ENCODE measurements around the gene PFKL. TPM values are rescaled to one million over a fixed set of nuclear protein-coding genes. Genes with fewer than 3 reads are reported as not detected.

PFKL gene
- total RNA-seq, 1 experiment from 2014 or later, result 134 TPM

- Mint-ChIP-seq H3K4me3 (no peak overlapping the region), H3K27ac (no peak overlapping the region), H3K9me3 (peaks cover 28% of the 10 kb centered on the region), H3K27me3 (ENCODE audit: low read depth) (peaks cover 31% of the 10 kb centered on the region), H3K36me3 (peaks cover 11% of the 10 kb centered on the region), H3K4me1 (peaks cover 11% of the 10 kb centered on the region)
- CTCF ChIA-PET, result no interaction called here
- DNase-seq (ENCODE audit: low spot score) (no peak), ATAC-seq (no peak)
- TF ChIP-seq TCF7 (CRISPR knock-in tag; IDR thresholded peaks at IDR 0.05; ENCODE audit: low read depth), result no peak
- no peak for TF ChIP-seq PRRX2 (CRISPR knock-in tag; IDR thresholded peaks at IDR 0.05)
- TF ChIP-seq TP53 (CRISPR knock-in tag; IDR thresholded peaks at IDR 0.05), result no peak
- TF ChIP-seq FOXP1 (CRISPR knock-in tag; IDR thresholded peaks at IDR 0.05; ENCODE audit: borderline replicate concordance), result no peak
- TF ChIP-seq AFF4 (CRISPR knock-in tag; IDR thresholded peaks at IDR 0.05; ENCODE audit: borderline replicate concordance), result no peak
- no peak for TF ChIP-seq TEAD4 (CRISPR knock-in tag; IDR thresholded peaks at IDR 0.05)
- TF ChIP-seq ZNF416 (CRISPR knock-in tag; IDR thresholded peaks at IDR 0.05), result no peak
- no peak for TF ChIP-seq ZBTB21 (CRISPR knock-in tag; IDR thresholded peaks at IDR 0.05; ENCODE audit: borderline replicate concordance)
- TF ChIP-seq ZBTB43 (CRISPR knock-in tag; IDR thresholded peaks at IDR 0.05), result no peak
- POLR2A ChIA-PET, result no interaction called here
These were observed 74.9 kb downstream of the PFKL start for GRCh38 chr21:44374601-44375280.

GRCh38 chr21:44375281-44375651 lies 75.4 kb downstream of the PFKL start:
- Mint-ChIP-seq H3K9me3 (peaks cover 28% of the 10 kb centered on the region), H3K36me3 (peaks cover 11% of the 10 kb centered on the region), H3K27me3 (ENCODE audit: low read depth) (peaks cover 26% of the 10 kb centered on the region), H3K27ac (no peak overlapping the region; the same call in 1 of the 2 replicates), H3K4me3 (no peak overlapping the region), H3K4me1 (peaks cover 14% of the 10 kb centered on the region)
- ChIA-PET POLR2A (no interaction called here), CTCF (no interaction called here)
- DNase-seq (ENCODE audit: low spot score) (no peak), ATAC-seq (no peak)
- TF ChIP-seq MLX (CRISPR knock-in tag; IDR thresholded peaks at IDR 0.05), result no peak
- no peak for TF ChIP-seq ESRRA (CRISPR knock-in tag; IDR thresholded peaks at IDR 0.05; ENCODE audit: borderline replicate concordance)
- TF ChIP-seq STAT6 (CRISPR knock-in tag; conservative IDR thresholded peaks at IDR 0.05; ENCODE audit: low read depth), result no peak
- no peak for TF ChIP-seq GABPB1 (CRISPR knock-in tag; IDR thresholded peaks at IDR 0.05)
- TF ChIP-seq ZNF317 (CRISPR knock-in tag; IDR thresholded peaks at IDR 0.05; ENCODE audit: borderline replicate concordance, low read depth), result no peak
- TF ChIP-seq ZBTB43 (CRISPR knock-in tag; IDR thresholded peaks at IDR 0.05), result no peak
- no peak for TF ChIP-seq ZNF396 (CRISPR knock-in tag; IDR thresholded peaks at IDR 0.05; ENCODE audit: borderline replicate concordance)
- TF ChIP-seq ATF1 (CRISPR knock-in tag; IDR thresholded peaks at IDR 0.05), result no peak

Data from WTC11 (cell line).